Left ventricle myocardium inferior (tissue), 1 donor: Measurements from ENCODE around the gene PGAP1. TPM values are rescaled to one million over a fixed set of nuclear protein-coding genes. Genes with fewer than 3 reads are reported as not detected.

Source experiments
- DNase-seq: peaks from one replicate; pipeline ENCODE4 v3.0.0-alpha.2; 2020
- H3K27ac ChIP-seq: fragments of 200-600 bp; replicated peaks from 2 replicates; pipeline ENCODE4 v1.8.0; 2021
- H3K27me3 ChIP-seq: fragments of 200-600 bp; 2 replicates; pipeline ENCODE4 v1.8.0; 2021; ENCODE audit warnings: low read depth
- H3K36me3 ChIP-seq: fragments of 200-600 bp; 2 replicates; pipeline ENCODE4 v1.8.0; 2021
- H3K4me1 ChIP-seq: fragments of 200-600 bp; 2 replicates; pipeline ENCODE4 v1.8.0; 2021
- H3K4me3 ChIP-seq: fragments of 200-600 bp; 2 replicates; pipeline ENCODE4 v1.8.0; 2021; ENCODE audit warnings: mild to moderate bottlenecking, moderate library complexity
- H3K9me3 ChIP-seq: fragments of 200-600 bp; replicated peaks from 2 replicates; pipeline ENCODE4 v1.8.0; 2021
- intact Hi-C: fragments of 100-400 bp; cut with micrococcal nuclease; formaldehyde crosslinking; loops from one replicate; pipeline ENCODE4 v1.11.0; 2022
- long read RNA-seq: library from polyadenylated mRNA; unstranded; transcript quantifications from one replicate; pipeline ENCODE4 v2.0.0, GENCODE V29; 2021
- total RNA-seq: library from RNA; stranded (reverse); fragmentation: NEBNext Ultra II Directional; extraction: Animal tissue kit (Norgen Biotek cat#: 25700); gene quantifications from one replicate; pipeline ENCODE4 v1.2.1, GENCODE V29; 2021
- TF ChIP-seq, protein P1 (sequence below): fragments of 200-600 bp; IDR thresholded peaks from 2 replicates; pipeline ENCODE4 v1.8.0; 2021; ENCODE audit warnings: antibody characterized with exemption, mild to moderate bottlenecking, borderline replicate concordance
- donor health status: DM: no; HTN: yes; CAD: no; lungs with severe emphysema.

The PGAP1 gene, protein sequence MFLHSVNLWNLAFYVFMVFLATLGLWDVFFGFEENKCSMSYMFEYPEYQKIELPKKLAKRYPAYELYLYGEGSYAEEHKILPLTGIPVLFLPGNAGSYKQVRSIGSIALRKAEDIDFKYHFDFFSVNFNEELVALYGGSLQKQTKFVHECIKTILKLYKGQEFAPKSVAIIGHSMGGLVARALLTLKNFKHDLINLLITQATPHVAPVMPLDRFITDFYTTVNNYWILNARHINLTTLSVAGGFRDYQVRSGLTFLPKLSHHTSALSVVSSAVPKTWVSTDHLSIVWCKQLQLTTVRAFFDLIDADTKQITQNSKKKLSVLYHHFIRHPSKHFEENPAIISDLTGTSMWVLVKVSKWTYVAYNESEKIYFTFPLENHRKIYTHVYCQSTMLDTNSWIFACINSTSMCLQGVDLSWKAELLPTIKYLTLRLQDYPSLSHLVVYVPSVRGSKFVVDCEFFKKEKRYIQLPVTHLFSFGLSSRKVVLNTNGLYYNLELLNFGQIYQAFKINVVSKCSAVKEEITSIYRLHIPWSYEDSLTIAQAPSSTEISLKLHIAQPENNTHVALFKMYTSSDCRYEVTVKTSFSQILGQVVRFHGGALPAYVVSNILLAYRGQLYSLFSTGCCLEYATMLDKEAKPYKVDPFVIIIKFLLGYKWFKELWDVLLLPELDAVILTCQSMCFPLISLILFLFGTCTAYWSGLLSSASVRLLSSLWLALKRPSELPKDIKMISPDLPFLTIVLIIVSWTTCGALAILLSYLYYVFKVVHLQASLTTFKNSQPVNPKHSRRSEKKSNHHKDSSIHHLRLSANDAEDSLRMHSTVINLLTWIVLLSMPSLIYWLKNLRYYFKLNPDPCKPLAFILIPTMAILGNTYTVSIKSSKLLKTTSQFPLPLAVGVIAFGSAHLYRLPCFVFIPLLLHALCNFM
- total RNA-seq: 6.8 TPM
- long read RNA-seq, full-length matches to known transcripts: 2 of 4 reads
- long read RNA-seq, partial matches to known transcripts: 0 of 4 reads
- long read RNA-seq, other reads (novel, unspliced or antisense): 2 of 4 reads

DNA sequence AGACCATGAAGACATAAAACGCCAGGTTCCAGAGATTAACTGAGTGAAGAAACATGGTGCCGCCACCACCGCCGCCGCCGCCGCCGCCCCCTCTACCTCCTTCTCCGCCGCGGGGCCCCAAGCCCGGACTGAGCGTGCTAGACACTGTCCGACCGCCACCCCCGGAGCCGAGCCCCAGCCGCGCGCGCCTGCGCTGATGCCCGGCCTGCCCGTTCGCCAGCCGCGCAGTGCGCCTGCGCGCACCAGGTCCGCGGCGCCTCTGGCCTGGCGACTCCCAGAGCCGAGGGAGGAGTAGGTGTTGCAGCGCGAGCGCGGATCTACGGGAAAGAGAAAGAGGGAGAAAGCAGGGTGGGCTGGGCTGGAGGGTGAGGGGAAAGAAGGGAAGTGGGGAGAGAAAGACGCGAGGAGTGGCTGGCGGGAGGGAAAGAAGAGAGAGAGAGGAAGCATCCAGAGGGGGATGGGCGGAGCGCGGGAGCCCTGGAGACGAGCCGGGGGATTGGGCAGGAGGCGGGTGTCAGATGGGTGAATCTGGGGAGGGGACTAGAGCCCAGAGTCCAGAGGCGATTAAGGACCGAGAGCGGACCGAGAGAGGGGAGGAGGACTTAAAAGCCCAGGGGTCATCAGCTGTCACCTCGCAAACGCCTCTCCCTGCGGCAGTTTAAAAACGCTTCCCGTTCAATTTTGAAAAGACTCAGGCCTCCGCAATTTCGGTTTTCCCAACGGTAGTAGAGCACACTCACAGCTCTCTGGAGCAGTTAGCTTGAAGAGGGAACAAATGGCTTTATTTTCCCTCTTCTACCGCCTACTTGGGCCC is at the start of gene PGAP1:
Gene PGAP1 (minus strand): TSS at position 146 of the 814 bp plus-strand sequence. CDS start 91 bp downstream, at position 55.
- H3K4me3 ChIP-seq: peak within 1 kb of the TSS; percentile 94
- no peaks in the 10 kb centered on the region for H3K36me3 ChIP-seq
- H3K27ac ChIP-seq: peak within 1 kb of the TSS; percentile 92
- no peaks in the 10 kb centered on the region for H3K27me3 ChIP-seq
- intact Hi-C loops: no loop called here
- DNase-seq: peak; percentile 90
- peaks cover 32% of the 10 kb centered on the region for H3K4me1 ChIP-seq
- no peaks in the 10 kb centered on the region for H3K9me3 ChIP-seq
- TF ChIP-seq, protein P1, sequence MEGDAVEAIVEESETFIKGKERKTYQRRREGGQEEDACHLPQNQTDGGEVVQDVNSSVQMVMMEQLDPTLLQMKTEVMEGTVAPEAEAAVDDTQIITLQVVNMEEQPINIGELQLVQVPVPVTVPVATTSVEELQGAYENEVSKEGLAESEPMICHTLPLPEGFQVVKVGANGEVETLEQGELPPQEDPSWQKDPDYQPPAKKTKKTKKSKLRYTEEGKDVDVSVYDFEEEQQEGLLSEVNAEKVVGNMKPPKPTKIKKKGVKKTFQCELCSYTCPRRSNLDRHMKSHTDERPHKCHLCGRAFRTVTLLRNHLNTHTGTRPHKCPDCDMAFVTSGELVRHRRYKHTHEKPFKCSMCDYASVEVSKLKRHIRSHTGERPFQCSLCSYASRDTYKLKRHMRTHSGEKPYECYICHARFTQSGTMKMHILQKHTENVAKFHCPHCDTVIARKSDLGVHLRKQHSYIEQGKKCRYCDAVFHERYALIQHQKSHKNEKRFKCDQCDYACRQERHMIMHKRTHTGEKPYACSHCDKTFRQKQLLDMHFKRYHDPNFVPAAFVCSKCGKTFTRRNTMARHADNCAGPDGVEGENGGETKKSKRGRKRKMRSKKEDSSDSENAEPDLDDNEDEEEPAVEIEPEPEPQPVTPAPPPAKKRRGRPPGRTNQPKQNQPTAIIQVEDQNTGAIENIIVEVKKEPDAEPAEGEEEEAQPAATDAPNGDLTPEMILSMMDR: no peak

DNA sequence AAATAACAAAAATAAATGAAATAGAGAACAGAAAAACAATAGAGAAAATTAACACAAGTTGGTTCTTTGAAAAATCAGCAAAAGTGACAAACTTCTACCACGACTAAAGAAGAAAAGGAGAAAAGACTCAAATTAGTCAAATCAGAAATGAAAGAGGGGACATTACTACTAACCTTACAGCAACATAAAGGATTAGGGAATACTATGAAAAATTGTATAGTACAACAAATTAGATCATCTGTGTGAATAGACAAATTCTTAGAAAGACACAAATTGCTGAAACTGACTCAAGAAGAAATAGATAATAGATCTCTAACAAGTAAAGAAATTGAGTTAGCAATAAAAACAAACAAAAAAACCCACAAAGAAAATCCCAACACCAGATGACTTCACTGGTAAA is 48.5 kb upstream of the PGAP1 start:
- Histone ChIP-seq H3K9me3 (peaks cover 8% of the 10 kb centered on the region), H3K4me1 (no peaks in the 10 kb centered on the region), H3K27ac (no peak overlapping the region), H3K27me3 (no peaks in the 10 kb centered on the region), H3K36me3 (no peaks in the 10 kb centered on the region), H3K4me3 (no peak overlapping the region)
- DNase-seq: no peak
- intact Hi-C loops: no loop called here
- TF ChIP-seq, protein P1: no peak

DNA sequence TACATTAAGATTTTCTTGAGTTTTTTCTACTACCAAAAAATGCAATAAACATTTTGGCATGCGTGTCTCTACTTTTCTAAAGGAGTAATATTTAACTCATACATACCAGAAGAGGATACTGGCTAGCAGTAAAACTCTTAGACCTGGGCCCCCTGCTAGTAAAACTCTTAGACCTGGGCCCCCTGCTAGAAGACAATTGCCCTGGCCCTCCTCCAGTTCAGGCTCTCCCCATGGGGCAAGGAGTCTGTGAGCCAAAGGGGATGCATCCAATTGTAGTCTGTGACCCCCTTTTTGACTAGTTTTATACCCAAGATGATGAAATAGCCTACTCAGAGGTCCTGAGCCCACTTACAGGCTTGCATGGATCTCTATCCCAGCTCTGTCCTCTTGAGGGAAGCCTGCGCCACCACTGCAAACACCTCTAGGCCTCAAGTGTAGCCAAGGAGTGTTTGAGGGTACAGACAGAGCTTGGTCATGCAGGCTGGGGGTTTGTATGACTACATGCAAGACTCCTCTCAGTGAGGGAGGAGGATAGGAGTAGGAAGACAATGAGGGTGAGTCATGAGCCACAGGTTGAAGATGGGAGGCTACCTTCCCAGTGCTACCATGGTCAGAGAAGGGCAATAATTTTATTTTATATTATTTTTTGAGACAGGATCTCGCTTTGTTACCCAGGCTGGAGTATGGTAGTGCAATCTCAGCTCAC is 45.2 kb upstream of the PGAP1 start:
- no peak overlapping the region for H3K4me3 ChIP-seq
- TF ChIP-seq, protein P1: no peak
- intact Hi-C loops: no loop called here

DNA sequence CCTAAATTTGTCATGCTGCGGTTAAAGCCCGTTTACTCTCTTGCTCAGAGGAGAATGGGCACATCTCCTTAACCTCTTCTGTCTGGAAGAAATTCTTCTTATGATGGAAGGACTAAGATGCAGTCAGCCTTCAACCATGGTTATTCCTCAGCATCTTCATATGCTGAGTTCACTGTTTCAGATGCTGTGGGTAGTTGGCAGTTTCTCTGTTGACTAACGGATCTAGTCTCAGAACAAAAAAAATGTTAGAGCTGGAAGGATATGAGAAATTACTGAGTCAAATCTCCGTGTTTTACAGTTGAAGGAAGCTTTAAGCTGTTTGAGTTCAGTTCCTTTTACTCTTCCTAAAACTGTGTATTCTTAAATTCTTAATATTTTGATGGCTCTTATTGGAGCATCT is 43.6 kb upstream of the PGAP1 start:
- TF ChIP-seq, protein P1: no peak
- intact Hi-C loops: no loop called here
- H3K4me1 ChIP-seq: peaks cover 11% of the 10 kb centered on the region
- no peak overlapping the region for H3K27ac ChIP-seq
- DNase-seq: no peak
- no peaks in the 10 kb centered on the region for H3K27me3 ChIP-seq
- no peak overlapping the region for H3K4me3 ChIP-seq
- no peaks in the 10 kb centered on the region for H3K9me3 ChIP-seq
- H3K36me3 ChIP-seq: no peaks in the 10 kb centered on the region

More for the DNA sequence above, 45.2 kb upstream of the PGAP1 start:
- H3K4me1 ChIP-seq: peaks cover 3% of the 10 kb centered on the region
- no peaks in the 10 kb centered on the region for H3K36me3 ChIP-seq
- no peak overlapping the region for H3K27ac ChIP-seq
- no peak for DNase-seq
- no peaks in the 10 kb centered on the region for H3K27me3 ChIP-seq
- peaks cover 4% of the 10 kb centered on the region for H3K9me3 ChIP-seq
